H9 (cell line): ENCODE data around the gene MAGI1. TPM values are rescaled to one million over a fixed set of nuclear protein-coding genes. Genes with fewer than 3 reads are reported as not detected.

Experiments used
- DNase-seq: peaks from one replicate; pipeline ENCODE4 v3.0.0-alpha.2; 2017
- H2AFZ ChIP-seq: one replicate; pipeline ENCODE4 v1.6.1; 2013; ENCODE audit warnings: mild to moderate bottlenecking, low read length, control low read depth, moderate library complexity
- H2AK5ac ChIP-seq: 2 replicates; pipeline ENCODE4 v1.6.1; 2013; ENCODE audit warnings: low read length, control low read depth, mixed read lengths; ENCODE audit not compliant: insufficient read length
- H2BK120ac ChIP-seq: one replicate; pipeline ENCODE4 v1.6.1; 2013; ENCODE audit warnings: low read depth, mild to moderate bottlenecking, low read length, control low read depth, inconsistent platforms; ENCODE audit not compliant: poor library complexity, severe bottlenecking
- H2BK12ac ChIP-seq: 2 replicates; pipeline ENCODE4 v1.6.1; 2013; ENCODE audit warnings: low read length, control low read depth, mixed read lengths, low read depth; ENCODE audit not compliant: insufficient read length
- H2BK15ac ChIP-seq: 2 replicates; pipeline ENCODE4 v1.6.1; 2013; ENCODE audit warnings: low read depth, low read length, control low read depth
- H2BK20ac ChIP-seq: one replicate; pipeline ENCODE4 v1.6.1; 2013; ENCODE audit warnings: low read depth, mild to moderate bottlenecking, low read length, control low read depth, inconsistent platforms; ENCODE audit not compliant: poor library complexity, severe bottlenecking
- H2BK5ac ChIP-seq: 2 replicates; pipeline ENCODE4 v1.6.1; 2013; ENCODE audit warnings: low read length, control low read depth, mixed read lengths; ENCODE audit not compliant: insufficient read length
- H3K14ac ChIP-seq: 2 replicates; pipeline ENCODE4 v1.6.1; 2013; ENCODE audit warnings: low read length, control low read depth; ENCODE audit not compliant: insufficient read depth
- H3K18ac ChIP-seq: 2 replicates; pipeline ENCODE4 v1.6.1; 2013; ENCODE audit warnings: low read depth, mild to moderate bottlenecking, mixed read lengths, low read length, control low read depth; ENCODE audit not compliant: insufficient read length
- H3K23ac ChIP-seq: 2 replicates; pipeline ENCODE4 v1.6.1; 2013; ENCODE audit warnings: low read length, control low read depth, mixed read lengths, low read depth; ENCODE audit not compliant: insufficient read length
- H3K23me2 ChIP-seq: 2 replicates; pipeline ENCODE4 v1.6.1; 2013; ENCODE audit warnings: low read depth, mild to moderate bottlenecking, mixed read lengths, low read length, control low read depth; ENCODE audit not compliant: insufficient read length, poor library complexity, severe bottlenecking
- H3K27ac ChIP-seq: 2 replicates; pipeline ENCODE4 v1.5.1; 2013; ENCODE audit warnings: low read length, control low read depth, mixed read lengths, low read depth; ENCODE audit not compliant: insufficient read length
- H3K27me3 ChIP-seq: 2 replicates; pipeline ENCODE4 v1.6.1; 2013; ENCODE audit warnings: low read length, control low read depth, inconsistent platforms; ENCODE audit not compliant: insufficient read depth
- H3K4ac ChIP-seq: 2 replicates; pipeline ENCODE4 v1.6.1; 2013; ENCODE audit warnings: low read depth, mild to moderate bottlenecking, control low read depth, inconsistent platforms, low read length, moderate library complexity
- H3K4me1 ChIP-seq: 2 replicates; pipeline ENCODE4 v1.6.1; 2013; ENCODE audit warnings: low read length, control low read depth, inconsistent platforms; ENCODE audit not compliant: insufficient read depth
- H3K4me2 ChIP-seq: 2 replicates; pipeline ENCODE4 v1.6.1; 2013; ENCODE audit warnings: low read length, control low read depth, mixed read lengths; ENCODE audit not compliant: insufficient read length, insufficient read depth
- H3K56ac ChIP-seq: 2 replicates; pipeline ENCODE4 v1.6.1; 2013; ENCODE audit warnings: low read depth, mild to moderate bottlenecking, mixed read lengths, low read length, control low read depth; ENCODE audit not compliant: insufficient read length
- H3K79me1 ChIP-seq: 2 replicates; pipeline ENCODE4 v1.6.1; 2013; ENCODE audit warnings: low read depth, mild to moderate bottlenecking, moderate library complexity, low read length, control low read depth, inconsistent platforms; ENCODE audit not compliant: insufficient read depth, poor library complexity, severe bottlenecking
- H3K79me2 ChIP-seq: 2 replicates; pipeline ENCODE4 v1.6.1; 2013; ENCODE audit warnings: low read length, control low read depth, inconsistent platforms; ENCODE audit not compliant: insufficient read depth
- H3K9ac ChIP-seq: 2 replicates; pipeline ENCODE4 v1.6.1; 2013; ENCODE audit warnings: low read length, control low read depth, mixed read lengths; ENCODE audit not compliant: insufficient read length; ENCODE audit errors: extremely low read depth
- H3K9me3 ChIP-seq: one replicate; pipeline ENCODE4 v1.6.1; 2013; ENCODE audit warnings: low read depth, low read length, inconsistent platforms; ENCODE audit not compliant: control insufficient read depth
- H3T11ph ChIP-seq: one replicate; pipeline ENCODE4 v1.6.1; 2013; ENCODE audit warnings: mild to moderate bottlenecking, low read length, control low read depth, inconsistent platforms
- H4K20me1 ChIP-seq: one replicate; pipeline ENCODE4 v1.6.1; 2013; ENCODE audit not compliant: control insufficient read depth, insufficient read length, insufficient read depth
- H4K5ac ChIP-seq: 2 replicates; pipeline ENCODE4 v1.6.1; 2013; ENCODE audit warnings: low read depth, mild to moderate bottlenecking, mixed read lengths, low read length, control low read depth; ENCODE audit not compliant: insufficient read length
- H4K8ac ChIP-seq: replicated peaks from 2 replicates; pipeline ENCODE4 v1.6.1; 2013; ENCODE audit warnings: low read length, control low read depth, mixed read lengths, low read depth; ENCODE audit not compliant: insufficient read length
- H4K91ac ChIP-seq: 2 replicates; pipeline ENCODE4 v1.6.1; 2013; ENCODE audit warnings: low read depth, mild to moderate bottlenecking, moderate library complexity, mixed read lengths, low read length, control low read depth; ENCODE audit not compliant: insufficient read length
- H3K27ac Mint-ChIP-seq, 3 experiments: 2 replicates in 2 of 3; 3 replicates in 1 of 3; pipeline ENCODE4 v1.8.0; 2020 to 2021; ENCODE audit warnings: mixed read lengths in 3 of 3, mild to moderate bottlenecking in 1 of 3, moderate library complexity in 1 of 3
- H3K27me3 Mint-ChIP-seq: 2 replicates; pipeline ENCODE4 v1.8.0; 2021; ENCODE audit warnings: low read depth, mild to moderate bottlenecking, moderate library complexity, mixed read lengths
- H3K36me3 Mint-ChIP-seq, 3 experiments: 2 replicates in 2 of 3; 3 replicates in 1 of 3; pipeline ENCODE4 v1.8.0; 2020 to 2021; ENCODE audit warnings: low read depth in 3 of 3, mixed read lengths in 3 of 3; ENCODE audit not compliant: insufficient read depth in 1 of 3
- H3K4me1 Mint-ChIP-seq, 2 experiments: 2 replicates each; pipeline ENCODE4 v1.8.0; 2020; ENCODE audit warnings: mixed read lengths in 2 of 2
- H3K4me3 Mint-ChIP-seq, 2 experiments: 2 replicates in 1 of 2; 3 replicates in 1 of 2; pipeline ENCODE4 v1.8.0; 2020 to 2021; ENCODE audit warnings: mild to moderate bottlenecking in 2 of 2, mixed read lengths in 2 of 2, moderate library complexity in 1 of 2
- H3K9me3 Mint-ChIP-seq, 2 experiments: 2 replicates in 1 of 2; 3 replicates in 1 of 2; pipeline ENCODE4 v1.8.0; 2020; ENCODE audit warnings: mild to moderate bottlenecking in 2 of 2, mixed read lengths in 2 of 2, moderate library complexity in 1 of 2
- CTCF ChIP-seq: fragments of 200-600 bp; sonication (generic); conservative IDR thresholded peaks from 3 replicates; pipeline ENCODE4 v1.8.0; 2021; ENCODE audit warnings: antibody characterized with exemption, mild to moderate bottlenecking
- WGBS: extraction: QIAGEN DNeasy Blood & Tissue Kit; methylation state at CpG from one replicate; pipeline ENCODE4 v1.1.7; 2013; ENCODE audit warnings: missing lambda C conversion rate, low lambda C conversion rate, mixed read lengths; ENCODE audit not compliant: insufficient read length; ENCODE audit errors: extremely low coverage; 5-methylcytosine and 5-hydroxymethylcytosine counted together
- total RNA-seq: library from RNA; stranded (reverse); gene quantifications from 2 replicates; pipeline ENCODE4 v1.2.1, GENCODE V29; 2021

Gene MAGI1
- total RNA-seq, 1 experiment from 2014 or later = 65.7 TPM

GRCh38 chr3:65667963-65668362 lies 370.8 kb downstream of the MAGI1 start:
- H3K9me3 ChIP-seq = no peaks in the 10 kb centered on the region
- H3K18ac ChIP-seq = no peak overlapping the region
- no peak overlapping the region for H3K4me3 Mint-ChIP-seq
- no CpG with 5 or more reads among the region's 4 CpGs for WGBS
- H4K8ac ChIP-seq = no peak overlapping the region
- no peak overlapping the region for H2BK15ac ChIP-seq
- H2BK5ac ChIP-seq = no peak overlapping the region
- no peaks in the 10 kb centered on the region for H3K23me2 ChIP-seq
- peaks cover 30 to 31% of the 10 kb centered on the region in 2 experiments for H3K4me1 Mint-ChIP-seq
- no peaks in the 10 kb centered on the region for H3K4me1 ChIP-seq
- no peak overlapping the region for H2AFZ ChIP-seq
- H3K27me3 ChIP-seq = no peaks in the 10 kb centered on the region
- no peak overlapping the region for H3K4me2 ChIP-seq
- H2BK120ac ChIP-seq = no peak overlapping the region
- no peak overlapping the region for H3K4ac ChIP-seq
- H3K14ac ChIP-seq = no peak overlapping the region
- no peaks in the 10 kb centered on the region for H3K9me3 Mint-ChIP-seq
- H3K36me3 Mint-ChIP-seq = no peaks in the 10 kb centered on the region
- H3K23ac ChIP-seq = no peak overlapping the region
- H3K9ac ChIP-seq = no peak overlapping the region
- H2BK20ac ChIP-seq = no peak overlapping the region
- H3K27ac Mint-ChIP-seq = no peak overlapping the region
- H3K27me3 Mint-ChIP-seq = no peaks in the 10 kb centered on the region
- no peak overlapping the region for H4K91ac ChIP-seq
- H3K27ac ChIP-seq = no peak overlapping the region
- H3K79me1 ChIP-seq = no peaks in the 10 kb centered on the region
- no peaks in the 10 kb centered on the region for H3K79me2 ChIP-seq
- H2AK5ac ChIP-seq = no peak overlapping the region
- H4K5ac ChIP-seq = no peak overlapping the region
- no peak overlapping the region for H2BK12ac ChIP-seq
- no peak for TF ChIP-seq CTCF
- no peak overlapping the region for H3T11ph ChIP-seq
- H4K20me1 ChIP-seq = no peaks in the 10 kb centered on the region
- no peak for DNase-seq
- no peak overlapping the region for H3K56ac ChIP-seq
